Breast epithelium (tissue), 3 donors: Measurements from ENCODE around the gene CD247.

Source experiments
- POLR2A ChIP-seq: fragments of 450-650 bp; IDR thresholded peaks from one replicate; pipeline ENCODE4 v1.6.1; 2016; ENCODE audit warnings: antibody characterized with exemption, mild to moderate bottlenecking, moderate library complexity
- POLR2AphosphoS5 ChIP-seq, 3 donors: sonication (generic); formaldehyde crosslinking; IDR thresholded peaks; one replicate each; pipeline ENCODE4 v1.6.1; 2017; ENCODE audit warnings: antibody characterized with exemption in 3 of 3
- TF ChIP-seq, protein P1 (sequence below), 3 donors: fragments of 450-650 bp; IDR thresholded peaks; one replicate each; pipeline ENCODE4 v1.5.1; 2016 to 2017; ENCODE audit warnings: antibody characterized with exemption in 3 of 3, mild to moderate bottlenecking in 3 of 3, moderate library complexity in 3 of 3

DNA sequence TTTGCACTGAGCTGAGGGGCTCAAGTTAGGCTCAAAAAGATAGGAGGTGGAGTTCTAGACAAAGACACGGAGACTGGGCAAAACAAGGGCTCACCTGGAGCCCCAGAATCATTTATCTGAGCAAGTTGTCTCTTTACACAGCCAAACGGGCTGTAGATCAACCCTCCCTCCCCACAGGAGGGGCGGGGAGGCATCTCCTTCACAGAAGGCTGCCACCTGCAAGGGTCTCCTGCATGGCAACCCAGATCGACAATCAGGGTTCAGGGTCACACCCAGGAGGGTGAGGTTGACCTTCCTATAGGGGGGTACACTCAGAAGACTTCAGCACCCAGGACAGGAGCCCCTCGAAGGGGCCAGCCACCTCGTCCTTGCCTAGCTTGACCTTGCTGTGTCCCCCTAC, 84.0 kb downstream of the CD247 start:
- no peak for TF ChIP-seq POLR2AphosphoS5 (IDR thresholded peaks at IDR 0.05)
- TF ChIP-seq, protein P1, sequence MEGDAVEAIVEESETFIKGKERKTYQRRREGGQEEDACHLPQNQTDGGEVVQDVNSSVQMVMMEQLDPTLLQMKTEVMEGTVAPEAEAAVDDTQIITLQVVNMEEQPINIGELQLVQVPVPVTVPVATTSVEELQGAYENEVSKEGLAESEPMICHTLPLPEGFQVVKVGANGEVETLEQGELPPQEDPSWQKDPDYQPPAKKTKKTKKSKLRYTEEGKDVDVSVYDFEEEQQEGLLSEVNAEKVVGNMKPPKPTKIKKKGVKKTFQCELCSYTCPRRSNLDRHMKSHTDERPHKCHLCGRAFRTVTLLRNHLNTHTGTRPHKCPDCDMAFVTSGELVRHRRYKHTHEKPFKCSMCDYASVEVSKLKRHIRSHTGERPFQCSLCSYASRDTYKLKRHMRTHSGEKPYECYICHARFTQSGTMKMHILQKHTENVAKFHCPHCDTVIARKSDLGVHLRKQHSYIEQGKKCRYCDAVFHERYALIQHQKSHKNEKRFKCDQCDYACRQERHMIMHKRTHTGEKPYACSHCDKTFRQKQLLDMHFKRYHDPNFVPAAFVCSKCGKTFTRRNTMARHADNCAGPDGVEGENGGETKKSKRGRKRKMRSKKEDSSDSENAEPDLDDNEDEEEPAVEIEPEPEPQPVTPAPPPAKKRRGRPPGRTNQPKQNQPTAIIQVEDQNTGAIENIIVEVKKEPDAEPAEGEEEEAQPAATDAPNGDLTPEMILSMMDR (IDR thresholded peaks at IDR 0.05), result no peak
- no peak for TF ChIP-seq POLR2A
